Stimulated activated naive CD4-positive, alpha-beta T cell treated with Interleukin-2 at 50 U/mL for 16 hours (primary cell): ENCODE measurements around the gene ENKD1.

Experiments
- DNase-seq: peaks from one replicate; lab custom pipeline; 2025; lab: John Stamatoyannopoulos, UW

The ENKD1 gene

DNA sequence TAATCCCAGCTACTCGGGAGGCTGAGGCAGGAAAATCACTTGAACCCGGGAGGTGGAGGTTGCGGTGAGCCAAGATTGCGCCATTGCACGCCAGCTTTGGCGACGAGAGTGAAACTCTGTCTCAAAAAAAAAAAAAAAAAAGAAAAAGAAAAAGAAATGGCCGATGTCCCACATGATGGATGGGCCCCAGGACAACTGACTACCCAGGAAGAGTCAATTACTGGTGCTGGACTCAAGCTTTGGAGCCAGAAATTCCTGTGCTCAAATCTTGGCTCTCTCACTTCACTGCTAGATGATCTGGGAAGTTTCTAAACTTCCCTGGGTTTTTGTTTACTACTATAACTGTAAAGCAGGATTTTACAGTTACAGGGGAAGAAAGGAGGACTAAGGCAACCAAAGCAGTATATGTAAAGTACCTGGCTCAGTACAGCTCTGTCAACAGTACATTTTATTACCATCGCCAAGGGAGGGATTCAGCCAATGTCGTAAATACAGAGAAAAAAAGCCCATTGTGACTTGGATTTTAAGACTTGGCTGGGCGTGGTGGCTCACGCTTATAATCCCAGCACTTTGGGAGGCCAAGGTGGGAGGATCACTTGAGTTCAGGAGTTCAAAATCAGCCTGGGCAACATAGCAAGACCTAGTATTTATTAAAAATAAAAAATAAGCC is 11.9 kb upstream of the ENKD1 start:
- DNase-seq, result no peak

DNA sequence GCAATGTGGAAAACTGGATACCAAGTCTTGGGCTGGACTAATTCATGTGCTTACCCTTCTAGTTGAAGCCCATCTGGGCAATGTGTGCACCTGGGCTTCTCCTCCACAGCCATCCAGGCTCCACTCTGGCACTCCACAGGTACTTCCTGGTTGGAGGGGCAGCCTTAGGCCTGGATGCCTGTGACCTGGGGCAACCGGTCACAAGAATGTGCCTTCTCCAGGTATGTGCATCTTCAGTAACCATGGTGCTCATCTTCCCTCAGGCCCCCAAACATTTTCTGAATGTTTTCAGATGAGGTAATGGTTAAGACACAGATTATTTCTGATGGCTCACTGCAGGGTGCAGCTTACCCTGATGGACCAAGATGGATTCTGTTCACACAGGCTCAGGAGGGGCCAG is 11.2 kb upstream of the ENKD1 start:
- no peak for DNase-seq

DNA sequence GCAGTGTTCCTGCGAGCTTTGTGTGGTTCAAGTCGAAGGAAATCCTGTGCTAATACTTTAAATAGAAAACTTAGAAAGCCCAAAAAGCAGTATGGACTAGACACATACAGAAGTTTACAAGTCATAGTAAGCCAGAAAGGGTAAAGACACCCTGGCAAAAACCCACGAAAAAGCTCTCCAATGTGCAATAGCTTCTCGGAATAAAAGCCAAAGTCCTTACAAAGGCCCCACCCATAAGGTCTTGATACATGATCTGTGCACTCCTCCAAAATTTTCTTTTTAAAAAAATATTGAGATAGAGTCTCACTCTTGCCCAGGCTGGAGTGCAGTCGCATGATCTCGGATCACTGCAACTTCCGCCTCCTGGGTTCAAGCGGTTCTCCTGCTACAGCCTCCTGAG is 10.4 kb upstream of the ENKD1 start:
- DNase-seq, result no peak

DNA sequence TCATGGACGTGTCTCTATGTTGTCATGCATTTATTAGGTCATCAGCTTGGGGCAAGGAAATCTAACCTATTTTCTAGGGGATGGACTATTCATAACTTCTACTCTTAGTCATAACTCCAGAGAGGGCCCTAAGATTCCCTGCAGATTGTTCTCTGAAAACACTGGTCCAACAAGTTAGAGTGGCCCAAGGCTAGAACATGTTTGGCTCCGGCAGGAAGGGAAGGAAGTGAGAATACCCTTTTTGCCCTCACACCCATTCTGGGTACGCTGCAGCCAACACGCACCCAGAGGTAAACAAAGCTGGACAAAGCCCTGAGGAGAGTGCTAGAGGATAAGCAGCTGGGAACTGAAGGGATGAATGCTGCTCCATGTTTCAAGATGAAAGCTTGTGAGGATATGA is 10.0 kb upstream of the ENKD1 start:
- no peak for DNase-seq

DNA sequence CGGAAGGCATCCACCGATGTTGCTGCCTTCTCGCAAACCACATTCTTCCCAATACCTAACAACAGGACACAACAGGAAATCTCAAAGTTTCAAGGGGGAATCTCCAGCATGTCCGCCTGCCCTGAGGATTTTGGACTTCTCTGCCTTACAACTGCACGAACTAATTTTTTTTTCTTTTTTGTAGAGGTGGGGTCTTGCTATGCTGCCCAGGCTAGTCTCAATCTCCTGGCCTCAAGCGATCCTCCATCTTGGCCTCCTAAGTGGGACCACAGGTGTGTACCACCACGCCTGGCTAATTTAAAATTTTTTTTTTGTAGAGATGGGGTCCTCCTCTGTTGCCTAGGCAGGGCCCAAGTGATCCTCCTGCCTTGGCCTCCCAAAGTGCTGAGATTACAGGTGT is 9.4 kb upstream of the ENKD1 start:
- no peak for DNase-seq

DNA sequence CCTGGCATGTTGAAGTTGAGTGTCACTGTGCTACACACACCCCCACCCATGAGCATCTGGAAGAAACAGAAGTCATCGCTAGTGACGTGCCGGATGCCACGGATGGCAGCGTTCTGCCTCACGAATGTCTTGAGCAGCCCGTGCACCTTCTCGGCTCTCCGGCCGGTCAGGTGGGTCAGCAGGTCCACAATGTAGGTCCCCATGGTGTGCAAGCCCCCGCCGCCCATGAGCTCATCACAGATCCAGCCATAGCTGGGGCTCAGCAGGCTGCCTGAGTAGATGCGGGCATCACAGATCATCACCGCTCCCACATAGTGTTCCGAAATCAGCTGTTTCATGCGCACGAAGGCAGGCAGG is 9.0 kb upstream of the ENKD1 start:
- DNase-seq, result no peak

DNA sequence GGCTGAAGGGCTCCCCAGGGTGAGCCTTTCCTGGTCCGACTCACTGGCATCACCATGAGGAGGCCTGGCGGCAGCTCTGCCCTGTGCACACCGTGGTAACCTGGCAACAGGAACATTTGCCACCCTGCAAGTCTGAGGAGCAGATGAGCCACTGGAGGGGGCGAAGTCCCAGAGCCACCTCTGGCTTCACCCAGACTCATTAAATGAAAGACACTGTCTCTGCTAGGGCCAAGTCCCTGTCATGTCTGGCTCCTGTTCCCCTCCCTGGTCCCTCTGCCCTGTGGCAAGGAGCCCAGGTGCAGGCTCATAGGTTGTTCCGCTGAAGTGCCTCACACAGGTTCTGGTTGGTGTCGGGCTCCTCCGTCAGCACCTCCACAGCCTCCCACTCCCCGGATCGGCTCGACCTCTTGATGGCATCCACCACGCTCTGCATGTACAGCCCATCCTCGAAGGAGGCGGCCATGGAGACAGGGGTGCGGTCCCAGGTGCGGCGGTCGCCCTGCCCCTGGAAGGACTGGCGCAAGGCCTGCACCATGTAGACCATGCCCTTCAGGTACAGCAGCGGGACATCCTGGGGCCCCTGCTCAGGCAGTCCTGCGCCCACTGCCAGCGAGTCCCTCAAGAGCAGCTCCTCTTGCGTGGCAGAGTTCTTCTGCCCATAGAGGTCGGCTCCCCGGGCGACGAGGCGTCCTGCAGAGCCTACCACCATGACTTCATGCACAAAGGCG is 8.5 kb upstream of the ENKD1 start:
- DNase-seq, result no peak

DNA sequence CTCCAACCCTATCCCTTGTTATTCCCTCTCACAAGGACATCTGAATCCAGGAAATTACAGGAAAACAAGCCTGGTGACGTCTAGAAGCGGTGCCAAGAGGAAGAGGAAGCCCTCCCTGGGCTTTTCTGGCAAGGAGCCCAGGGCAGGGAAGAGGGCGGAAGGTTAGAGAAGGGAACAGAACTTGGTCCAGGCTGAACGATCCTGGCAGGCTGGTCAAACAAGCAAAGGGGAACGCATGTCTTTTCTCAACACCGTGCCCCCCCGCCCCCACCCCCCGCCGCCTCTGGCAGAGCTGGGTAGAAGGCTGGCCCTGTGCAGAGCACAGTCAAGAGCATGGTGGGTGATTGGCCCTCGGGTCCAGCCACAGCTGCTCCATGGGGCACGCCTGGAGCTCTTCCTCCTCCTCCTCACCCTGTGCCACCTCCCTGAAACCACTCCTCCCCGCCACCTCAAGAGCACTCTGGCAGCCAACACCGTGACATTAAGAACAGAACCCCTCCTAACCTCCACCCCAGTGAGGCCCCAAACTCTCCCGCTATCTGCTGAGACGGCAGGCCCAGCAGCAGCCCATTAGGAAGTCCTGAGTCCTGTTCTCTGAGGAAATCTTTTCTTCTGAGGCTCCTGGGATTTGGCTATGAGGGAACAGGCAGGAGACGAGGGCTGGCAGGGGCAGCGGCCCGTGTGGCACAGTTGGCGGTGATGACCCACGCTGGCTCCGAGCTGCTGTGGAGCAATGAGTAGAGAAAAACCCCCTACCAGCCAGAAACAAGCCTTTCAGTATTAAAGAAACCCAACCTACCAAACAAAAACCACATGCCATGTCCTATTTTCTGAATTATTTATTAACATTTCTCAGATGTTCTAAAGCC is 7.4 kb upstream of the ENKD1 start:
- DNase-seq, result no peak

DNA sequence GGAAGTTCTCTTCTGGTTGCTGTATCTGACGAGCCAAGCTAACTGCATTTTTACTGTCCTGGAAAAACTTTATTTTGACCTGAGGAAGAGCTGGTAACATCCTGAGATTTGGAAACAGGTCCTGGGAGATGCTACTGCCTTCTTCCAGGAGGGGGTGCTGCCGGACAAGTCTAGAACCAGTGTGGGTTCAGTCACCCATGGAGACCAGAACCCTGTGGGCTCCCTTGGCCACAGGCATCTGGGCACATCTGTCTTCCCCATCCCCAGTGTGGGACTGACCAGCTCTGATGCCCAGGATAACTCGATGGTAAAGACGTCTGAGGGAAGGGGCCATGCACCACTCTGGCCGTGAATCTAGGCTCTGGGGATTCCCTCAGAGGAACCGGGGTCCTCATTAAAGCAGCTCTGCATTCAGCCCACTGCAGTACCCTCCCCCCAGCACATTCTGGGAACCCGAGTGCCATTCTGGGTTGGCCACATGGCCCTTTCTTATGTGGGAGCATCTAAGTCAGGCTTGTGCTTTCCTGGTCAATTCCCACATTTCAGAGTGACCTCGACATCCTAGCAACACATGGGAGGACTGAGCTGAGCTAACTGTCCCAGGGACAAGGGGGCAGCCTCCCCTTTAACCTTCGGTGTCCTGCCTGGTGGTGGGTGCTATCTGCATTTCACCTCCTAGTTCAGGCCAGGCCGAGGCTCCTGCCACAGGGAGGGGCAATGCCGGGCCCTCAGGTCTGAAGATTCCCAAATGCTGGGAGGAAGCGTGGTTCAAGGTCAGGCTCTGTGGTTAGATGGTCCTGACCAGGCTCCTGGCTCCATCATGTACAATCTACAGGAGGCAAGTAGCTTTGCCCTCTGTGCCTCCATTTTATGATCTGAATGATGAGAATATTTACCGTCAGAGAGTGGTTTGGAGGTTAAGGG is 6.5 kb upstream of the ENKD1 start:
- DNase-seq, result peak; percentile 21

DNA sequence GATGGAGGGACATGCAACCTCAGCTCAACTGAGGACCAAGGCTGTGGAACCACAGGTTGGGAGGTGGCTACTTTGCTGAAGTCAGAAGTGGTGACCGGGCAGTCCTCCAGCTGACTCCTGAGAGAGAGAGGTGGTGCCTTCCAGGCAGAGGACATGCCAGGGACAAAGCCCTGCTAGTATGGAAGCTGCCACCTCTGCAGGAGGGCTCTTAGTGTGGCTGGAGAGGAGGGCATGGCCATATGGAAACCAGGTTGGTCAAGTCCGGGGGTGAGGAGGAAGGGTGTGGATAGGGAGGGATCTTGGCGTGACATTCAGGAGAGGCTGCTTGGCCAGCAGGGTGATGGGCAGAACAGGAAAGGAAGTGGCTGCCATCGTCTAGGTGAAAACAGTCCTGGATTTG is 5.8 kb upstream of the ENKD1 start:
- DNase-seq, result no peak

DNA sequence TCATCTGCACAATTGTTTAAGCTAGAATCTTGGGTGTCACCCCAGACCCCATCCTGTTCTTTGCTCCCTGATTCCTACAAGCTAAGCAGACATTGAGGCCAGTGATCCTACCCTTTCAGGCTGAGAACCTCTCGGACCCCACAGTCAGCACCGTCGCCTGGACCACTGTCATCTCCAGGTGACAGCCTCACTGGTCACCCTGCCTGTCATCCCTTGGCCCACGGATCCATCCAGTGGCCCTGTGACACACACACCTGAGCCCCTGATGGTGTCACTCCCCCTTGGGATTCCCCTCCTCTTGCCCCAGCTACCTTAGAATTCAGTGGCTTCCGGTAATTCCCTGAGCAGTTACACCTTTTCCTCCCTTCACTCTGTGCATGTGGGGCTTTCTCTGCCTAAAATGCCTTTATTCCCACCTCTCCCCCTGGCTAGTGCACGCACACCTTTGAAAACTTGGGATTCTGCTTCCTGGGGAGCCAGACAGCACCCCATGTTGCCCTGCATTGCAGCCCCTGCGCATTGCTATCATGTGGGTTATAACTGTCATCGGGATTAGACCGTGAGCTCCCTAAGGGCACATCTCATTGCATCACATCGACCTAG is 3.0 kb upstream of the ENKD1 start:
- DNase-seq, result no peak

DNA sequence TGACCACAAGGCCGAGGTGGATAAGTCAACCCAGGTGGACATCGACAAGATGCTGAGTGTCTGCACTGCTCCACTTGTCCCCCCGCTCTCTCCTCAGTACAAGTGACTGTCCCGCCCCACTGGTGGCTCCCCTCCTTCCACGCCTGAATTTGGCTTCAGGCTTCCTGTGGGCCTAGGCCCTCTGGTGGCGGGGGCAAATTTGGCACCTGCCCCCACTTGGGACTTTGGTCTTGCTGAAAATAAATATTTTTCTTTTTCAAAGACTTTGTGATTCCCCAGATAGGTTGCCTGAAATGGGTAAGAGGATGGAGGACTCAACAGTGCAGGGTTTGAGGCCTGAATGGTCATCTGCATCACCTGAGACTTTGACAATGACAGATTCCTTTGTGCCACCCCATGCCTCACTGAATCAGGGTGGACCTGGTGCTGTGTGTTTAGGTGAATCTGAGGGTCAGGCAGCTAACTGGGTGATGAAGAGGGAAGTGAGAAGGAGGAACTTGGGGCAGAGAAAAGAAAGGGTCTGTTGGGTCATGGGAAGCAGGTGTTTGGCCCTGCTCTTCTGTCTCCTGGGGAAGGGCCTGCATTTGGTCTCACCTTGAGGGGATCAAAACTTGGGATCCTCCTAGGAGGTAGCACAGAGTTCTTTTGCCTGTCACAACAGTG is 2.1 kb upstream of the ENKD1 start:
- DNase-seq, result no peak

DNA sequence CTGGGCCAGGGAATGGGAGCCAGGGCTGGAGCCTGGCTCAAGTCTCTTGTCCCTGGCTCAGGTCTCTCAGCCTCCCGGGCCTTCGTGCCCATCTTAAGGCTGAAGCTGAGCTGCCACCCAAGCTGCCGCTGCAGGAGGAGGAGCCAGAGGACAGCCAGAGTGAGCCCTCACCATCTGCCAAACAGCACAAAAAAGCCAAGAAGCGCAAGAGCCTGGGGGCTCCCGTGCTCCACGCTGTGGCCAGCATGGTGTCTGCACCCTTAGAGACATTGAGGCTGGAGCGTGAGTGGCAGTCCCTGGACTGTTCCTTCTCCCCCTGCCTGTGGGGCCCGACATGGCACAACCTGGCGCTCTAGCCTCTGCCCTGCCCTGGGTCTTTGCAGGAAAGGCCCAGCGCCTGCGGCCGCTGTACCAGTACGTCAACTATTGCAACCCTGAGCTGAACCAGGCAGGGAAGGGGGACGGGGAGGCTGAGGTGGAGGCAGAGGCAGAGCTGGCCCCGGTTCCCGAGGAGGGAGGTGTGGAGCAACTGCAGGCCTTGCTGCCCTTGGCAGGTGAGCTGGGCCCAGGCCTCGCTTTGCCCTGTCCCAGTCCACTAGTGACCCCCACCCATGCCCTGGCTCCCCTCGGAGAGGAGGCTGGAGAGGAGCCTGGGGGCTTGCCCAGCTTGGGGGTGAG is 1.4 kb upstream of the ENKD1 start:
- DNase-seq, result peak; percentile 74

DNA sequence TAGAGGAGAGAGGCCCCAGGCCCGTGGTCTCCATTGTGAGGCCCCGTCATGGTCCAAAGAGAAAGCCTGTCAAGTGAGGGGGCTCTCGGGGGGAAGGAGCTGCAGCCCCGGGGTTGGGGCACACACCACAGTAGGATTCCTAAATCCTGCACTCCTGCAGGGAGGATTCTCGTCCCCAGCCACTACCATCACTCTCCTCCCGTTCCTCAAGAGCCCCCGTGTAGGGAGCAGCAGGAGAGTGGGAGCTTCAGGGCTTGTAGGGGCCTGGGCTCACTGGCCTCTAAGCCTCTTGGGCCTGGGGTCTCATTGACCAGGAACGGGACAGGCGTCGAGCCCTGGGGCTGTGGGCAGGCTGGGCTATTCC is 885 bp upstream of the ENKD1 start:
- no peak for DNase-seq

DNA sequence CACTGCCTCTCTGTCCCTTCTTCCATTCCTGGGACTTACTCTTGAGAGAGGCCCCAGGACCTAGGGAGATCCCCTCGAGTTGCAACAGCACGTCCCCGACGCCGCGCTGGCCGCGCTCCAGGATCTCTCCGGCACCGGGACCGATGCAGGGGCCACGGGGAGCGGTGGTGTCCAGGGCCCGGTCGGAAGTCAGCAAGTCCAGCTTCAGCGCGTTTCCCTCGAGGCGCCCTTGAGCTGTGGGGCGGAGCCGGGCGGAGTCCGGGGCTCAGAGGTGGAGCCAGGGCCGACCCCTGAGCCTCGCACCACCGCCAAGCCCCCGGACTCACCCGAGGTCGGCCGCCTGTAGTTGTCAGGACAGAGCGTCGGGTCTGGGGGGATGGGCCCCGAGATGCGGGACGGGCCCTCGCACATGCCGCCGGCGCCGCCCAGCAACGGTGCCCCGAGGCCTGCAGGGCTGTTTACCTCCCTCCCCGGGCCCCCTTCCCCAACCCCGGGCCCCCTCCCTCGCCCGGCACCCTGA is 458 bp downstream of the ENKD1 start:
- DNase-seq, result no peak

DNA sequence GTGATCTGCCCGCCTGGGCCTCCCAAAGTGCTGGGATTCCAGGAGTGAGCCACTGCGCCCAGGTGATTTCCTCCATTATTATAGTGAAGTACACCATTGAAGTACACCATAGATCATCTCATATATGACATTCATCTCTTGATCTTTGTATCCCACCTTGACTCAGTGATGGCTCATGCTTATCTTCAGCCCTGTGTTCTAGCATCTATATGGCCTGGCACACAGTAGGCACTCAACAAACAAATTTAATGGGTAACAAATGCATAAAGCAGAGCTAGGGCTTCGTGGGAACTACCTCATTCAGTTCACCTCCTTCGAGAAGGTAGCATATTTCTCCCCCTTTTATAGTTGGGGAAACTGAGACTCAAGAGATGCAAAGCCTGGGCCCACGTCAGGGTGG is 952 bp downstream of the ENKD1 start:
- DNase-seq, result no peak

DNA sequence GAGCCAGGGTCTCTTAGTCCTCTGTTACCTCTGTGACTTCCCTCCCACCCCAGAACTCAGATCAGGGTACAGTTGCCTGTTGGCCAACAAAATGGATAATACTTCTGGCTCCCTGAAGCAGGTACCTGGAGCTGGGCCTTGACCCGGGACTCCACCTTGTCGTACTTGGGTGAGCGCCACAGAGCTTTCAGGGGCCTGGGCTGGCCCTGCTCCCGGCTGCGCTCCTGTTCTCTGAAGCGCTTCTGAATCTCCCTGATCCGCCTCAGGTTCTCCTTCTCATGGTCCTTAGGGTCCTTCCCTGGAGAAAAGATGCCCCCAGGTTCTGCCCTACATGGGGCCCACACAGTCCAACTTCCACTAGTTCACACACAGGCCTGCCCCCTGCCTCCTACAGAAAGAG is 1.7 kb downstream of the ENKD1 start:
- DNase-seq, result no peak

DNA sequence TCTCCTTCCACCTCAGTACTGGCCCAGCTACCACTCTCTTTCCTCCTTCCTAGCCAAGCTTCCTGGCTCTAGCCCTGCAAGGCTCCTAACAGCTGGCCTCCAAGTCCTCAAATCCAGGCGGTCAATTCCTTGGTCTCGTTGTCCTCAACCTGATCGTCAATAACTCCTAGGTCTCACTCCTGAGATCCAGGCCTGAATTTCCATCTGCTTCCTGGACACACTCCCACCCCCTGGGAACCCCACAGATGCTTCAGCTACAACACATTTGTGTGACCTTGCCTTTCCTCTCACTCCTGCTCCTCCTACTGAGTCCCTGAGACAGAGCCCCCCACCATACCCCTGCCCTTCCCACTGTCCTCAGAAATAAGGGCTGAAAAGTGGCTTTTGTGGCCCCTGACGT is 2.3 kb downstream of the ENKD1 start:
- DNase-seq, result no peak

DNA sequence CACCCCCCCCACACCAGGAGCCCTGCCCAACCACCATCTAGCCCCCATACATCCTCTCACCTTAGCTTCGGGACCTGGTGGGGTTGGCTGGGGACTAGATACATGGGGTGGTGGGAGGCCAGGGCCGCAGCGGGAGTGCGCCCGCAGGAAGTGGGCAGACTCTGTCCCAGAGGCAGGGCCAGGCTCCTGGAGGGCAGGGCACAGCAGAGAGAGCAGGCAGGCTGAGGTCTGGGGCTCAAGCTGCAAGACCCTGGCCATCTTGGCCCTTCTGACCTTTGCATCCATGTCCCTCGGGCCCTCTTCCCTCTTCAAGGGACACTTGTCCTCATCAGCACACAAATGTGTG is 2.7 kb downstream of the ENKD1 start:
- DNase-seq, result no peak

DNA sequence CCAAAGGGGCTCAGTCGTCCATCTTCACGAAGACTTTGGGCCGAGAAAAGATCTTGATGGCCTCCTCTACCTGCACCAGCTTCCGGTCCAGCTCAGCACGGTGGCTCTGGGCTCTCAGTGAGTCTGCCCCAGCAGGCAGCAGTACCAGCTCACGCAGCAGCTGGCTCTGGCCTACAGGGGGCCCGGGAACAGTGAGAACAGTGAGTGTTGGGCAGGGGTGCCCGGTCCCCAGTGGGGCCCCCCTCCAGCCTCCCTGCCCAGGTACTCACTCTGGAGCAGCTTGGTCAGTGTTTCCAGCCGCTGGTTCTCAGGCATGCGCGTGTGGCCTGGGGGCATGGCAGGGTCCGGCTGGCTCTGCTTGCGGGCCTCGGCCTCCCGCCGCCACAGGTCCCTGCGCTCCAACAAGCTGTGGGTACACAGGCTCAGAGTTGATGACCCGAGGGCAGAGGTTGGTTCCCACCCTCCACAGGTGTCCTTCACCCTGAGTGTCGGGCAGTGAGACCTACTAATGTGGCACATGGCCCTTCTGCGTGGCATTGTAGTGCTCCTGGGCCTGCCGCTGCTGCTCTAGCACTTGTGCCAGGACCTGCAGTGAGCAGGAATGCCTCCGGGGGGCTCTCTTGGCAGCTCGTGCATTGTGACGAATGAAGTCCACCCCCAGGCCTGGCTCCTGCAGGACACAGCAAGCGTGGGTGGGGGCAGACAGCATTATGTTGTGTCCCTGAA is 3.2 kb downstream of the ENKD1 start:
- DNase-seq, result peak; percentile 11
